ENCODE results near the gene RGS6. TPM values are rescaled to one million over a fixed set of nuclear protein-coding genes. Genes with fewer than 3 reads are reported as not detected.

Gene RGS6
- polyA plus RNA-seq, 1 donor, result 1.00 TPM

DNA sequence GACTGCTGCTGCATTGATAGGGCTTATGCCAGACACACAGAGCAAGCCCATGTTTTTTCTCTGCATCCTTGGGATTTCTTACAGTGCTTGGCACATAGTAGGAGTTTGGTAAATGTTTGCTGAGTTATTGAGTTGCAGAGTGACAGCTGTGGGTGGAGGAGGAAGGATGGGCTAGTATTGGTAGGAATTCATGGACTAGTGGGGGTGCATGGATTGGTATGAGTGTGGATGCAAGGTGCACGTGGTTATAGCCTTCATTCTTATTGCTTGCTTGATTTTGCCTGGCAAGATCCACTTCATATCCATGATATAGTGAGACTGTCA lies 11.4 kb downstream of the RGS6 start:
- no peak for DNase-seq

GRCh38 chr14:71947947-71948500 lies 15.8 kb downstream of the RGS6 start:
- no peak for DNase-seq

- DNase-seq, result no peak
Observed at GRCh38 chr14:71952381-71953363, 20.4 kb downstream of the RGS6 start.

DNA sequence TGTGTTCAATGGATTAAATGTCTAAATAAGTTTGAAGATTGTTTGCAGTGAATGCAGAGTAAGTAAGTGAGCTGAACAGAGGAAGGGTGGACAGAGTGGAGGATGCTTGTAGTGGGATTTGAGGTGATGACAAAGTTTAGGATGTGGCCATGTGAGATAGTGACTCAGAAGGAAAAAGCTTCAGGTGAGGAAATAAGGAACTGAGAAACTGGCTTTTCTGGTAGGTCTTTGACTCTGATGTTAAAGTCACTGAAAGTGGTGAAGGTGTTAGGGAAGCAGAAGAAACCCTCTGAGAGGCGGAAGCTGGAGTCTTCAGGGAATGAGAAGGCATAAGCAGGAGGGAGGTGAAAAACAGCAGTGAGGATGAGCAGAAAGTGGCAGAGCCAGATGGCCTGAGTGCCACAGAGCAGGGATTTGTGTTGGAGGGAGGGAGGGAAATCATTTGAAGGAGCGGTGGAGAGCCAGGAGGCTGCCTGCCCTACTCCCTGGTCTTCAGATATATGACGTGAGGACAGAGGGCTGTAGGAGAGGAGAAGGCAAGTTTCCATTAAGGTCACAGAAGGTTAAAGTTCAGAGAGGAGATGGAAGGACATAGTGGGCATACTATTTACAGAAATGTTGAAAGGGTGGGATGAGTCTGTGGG lies 24.8 kb downstream of the RGS6 start:
- no peak for DNase-seq

GRCh38 chr14:71959055-71959454 lies 26.8 kb downstream of the RGS6 start:
- DNase-seq, result no peak

DNA sequence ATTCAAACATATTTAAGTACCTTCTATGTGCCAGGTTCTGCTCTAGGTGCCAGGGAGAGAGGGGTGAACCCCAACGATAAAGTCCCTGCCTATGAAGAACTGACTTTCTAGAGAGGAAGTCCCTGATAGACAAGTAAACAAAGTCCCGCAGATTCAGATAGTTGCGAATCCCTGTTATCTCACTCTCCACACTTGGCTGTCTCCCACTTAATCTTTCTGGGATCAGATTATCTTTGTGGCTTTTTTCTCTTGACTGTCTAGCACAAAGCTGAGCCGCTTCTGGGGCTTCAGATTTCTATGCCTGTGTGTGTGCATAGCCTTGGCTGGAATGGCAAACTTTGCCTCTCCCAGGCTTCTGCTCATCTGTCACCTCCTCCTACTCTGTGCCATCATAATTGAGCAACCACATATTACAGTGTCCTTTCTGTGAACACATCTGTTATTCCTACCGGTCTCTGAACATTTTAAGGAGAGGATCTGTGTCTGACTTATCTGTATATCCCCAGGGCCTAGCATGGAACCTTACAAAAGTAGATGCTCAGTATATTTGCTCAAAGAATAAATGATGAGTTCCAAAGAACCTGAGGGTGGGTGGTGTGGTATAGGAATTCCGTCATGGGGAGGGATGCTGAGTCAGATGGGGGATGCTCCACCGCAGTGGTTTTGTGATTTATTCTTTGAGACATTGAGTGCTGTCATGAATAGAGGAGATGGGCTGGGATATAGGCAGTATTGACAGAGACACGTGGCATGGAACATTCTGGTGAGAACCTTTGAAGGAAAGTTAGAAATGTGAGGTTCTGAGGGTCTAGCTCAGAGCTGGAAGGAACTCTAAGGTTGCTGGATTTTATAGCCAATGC lies 28.5 kb downstream of the RGS6 start:
- DNase-seq, result no peak

GRCh38 chr14:71961972-71962371 lies 29.7 kb downstream of the RGS6 start:
- DNase-seq, result no peak

- no peak for DNase-seq
Observed at GRCh38 chr14:71964716-71965115, 32.5 kb downstream of the RGS6 start.

DNA sequence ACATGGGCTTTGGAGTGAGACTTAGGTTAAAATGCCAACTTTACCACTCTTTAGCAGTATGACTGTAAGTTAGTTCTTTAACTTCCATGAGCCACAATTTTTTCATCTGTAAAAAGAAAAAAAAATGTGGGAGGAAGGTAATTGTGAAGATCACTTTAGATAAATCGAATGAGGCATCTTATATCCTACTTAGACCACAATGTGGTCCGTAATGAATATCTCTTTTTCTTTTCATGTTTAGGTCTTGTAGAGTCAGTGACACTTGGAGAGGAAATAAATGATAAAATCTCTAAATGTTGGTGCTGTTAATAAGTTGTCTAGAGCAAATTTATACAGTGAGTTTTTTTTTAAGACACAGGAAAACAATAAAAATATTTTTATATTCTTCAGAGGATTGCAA lies 34.3 kb downstream of the RGS6 start:
- DNase-seq, result no peak

- no peak for DNase-seq
Observed at GRCh38 chr14:71967704-71968103, 35.5 kb downstream of the RGS6 start.

GRCh38 chr14:71970272-71970671 lies 38.0 kb downstream of the RGS6 start:
- no peak for DNase-seq

DNA sequence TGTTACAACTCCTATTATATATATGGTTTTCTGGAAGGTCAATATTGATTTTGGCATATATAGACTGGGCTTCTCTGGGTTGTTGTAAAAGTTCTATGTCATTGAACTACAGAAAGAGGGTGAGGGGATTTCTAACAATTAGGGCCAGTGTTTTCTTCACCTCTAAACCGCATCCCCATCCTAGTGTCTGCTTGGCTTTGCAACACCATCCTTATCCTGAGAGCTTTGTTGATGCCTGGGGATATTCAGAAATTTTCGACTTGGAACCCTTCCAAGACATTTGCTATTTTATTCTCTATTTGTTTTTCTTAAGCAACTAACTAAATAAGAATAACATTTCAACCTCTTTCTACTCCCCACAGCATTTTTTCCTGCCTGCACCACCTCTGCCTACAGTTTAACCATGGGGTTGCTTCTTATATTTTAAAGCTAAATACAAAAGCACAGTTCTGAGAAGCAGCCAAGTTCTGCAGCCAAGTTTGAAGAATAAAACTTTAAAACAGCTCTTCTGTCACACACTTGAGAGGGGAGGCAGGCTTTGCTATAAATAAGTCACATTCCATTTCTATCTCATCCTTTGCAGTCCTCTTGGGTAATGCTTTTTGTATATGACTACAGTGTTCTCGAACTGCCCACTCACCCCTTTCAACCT lies 53.4 kb downstream of the RGS6 start:
- DNase-seq, result peak; percentile 32

GRCh38 chr14:71988476-71988875 lies 56.2 kb downstream of the RGS6 start:
- DNase-seq, result no peak

- DNase-seq, result no peak
Observed at GRCh38 chr14:71988939-71989338, 56.7 kb downstream of the RGS6 start.

GRCh38 chr14:71994416-71994815 lies 62.2 kb downstream of the RGS6 start:
- DNase-seq, result no peak

- DNase-seq, result no peak
Observed at GRCh38 chr14:71995741-71996140, 63.5 kb downstream of the RGS6 start.

GRCh38 chr14:71996610-71997009 lies 64.4 kb downstream of the RGS6 start:
- DNase-seq, result no peak

- no peak for DNase-seq
Observed at GRCh38 chr14:72000907-72001306, 68.7 kb downstream of the RGS6 start.

DNA sequence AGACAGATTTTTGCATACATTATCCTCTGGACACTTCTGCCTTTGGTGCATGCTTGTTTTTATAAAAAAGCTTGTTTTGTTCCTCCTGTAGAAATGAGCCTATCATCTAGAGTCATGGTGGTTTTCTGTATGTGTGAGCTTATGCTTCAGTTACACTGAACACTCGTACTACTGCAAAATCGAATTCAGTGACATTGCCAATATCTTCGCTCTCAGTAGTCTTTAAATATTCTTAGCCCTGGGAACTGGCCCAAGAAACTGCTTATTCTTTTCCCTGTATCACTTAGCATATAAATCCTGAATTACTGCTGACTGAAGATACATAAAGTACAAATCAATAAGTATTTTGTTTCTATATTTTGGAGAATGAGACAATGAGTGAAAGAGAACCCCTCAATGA lies 70.5 kb downstream of the RGS6 start:
- no peak for DNase-seq

- no peak for DNase-seq
Observed at GRCh38 chr14:72008666-72009065, 76.4 kb downstream of the RGS6 start.

DNA sequence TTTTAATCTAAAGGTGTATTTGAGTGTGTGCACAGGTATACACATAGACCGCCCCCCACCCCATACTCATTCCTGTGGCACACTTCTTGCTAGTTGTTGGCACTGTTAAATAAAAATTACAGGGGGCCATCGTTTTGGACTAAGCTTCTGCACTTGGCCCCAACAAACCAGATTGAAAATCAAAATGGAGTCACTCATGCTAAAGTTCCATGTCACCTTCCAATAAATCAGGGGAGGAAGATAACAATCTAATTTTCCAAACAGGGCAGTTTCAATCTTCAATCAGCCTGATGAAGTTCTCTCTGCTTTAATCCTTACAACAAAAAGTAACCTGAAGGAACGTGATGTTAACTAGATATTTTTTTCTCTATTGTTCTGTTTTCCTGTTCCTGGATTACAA lies 78.2 kb downstream of the RGS6 start:
- no peak for DNase-seq
